ENCODE data around the gene MAP2K7. TPM values are rescaled to one million over a fixed set of nuclear protein-coding genes. Genes with fewer than 3 reads are reported as not detected.
A peak's percentile ranks its signal among the peaks of the same experiment; 100 is the strongest.
"Not testable (repeated sequence)": the region's sequence is repeated elsewhere in the genome, so short reads cannot be mapped to it uniquely, and the experiment has no call there.

The MAP2K7 gene
- 10.2 TPM for polyA plus RNA-seq (2012; ENCODE audit: missing spikeins)

GRCh38 chr19:7903244-7904073 lies at the start of gene MAP2K7:
TSS of gene MAP2K7 (plus strand) at chr19:7903877. CDS start at chr19:7903945, 68 bp downstream.
- TF ChIP-seq TAF1 (IDR thresholded peaks at IDR 0.05; ENCODE audit: borderline replicate concordance, low read depth, low read length) (peak; percentile 55), POLR2AphosphoS5 (IDR thresholded peaks at IDR 0.05; ENCODE audit: low read depth, low read length) (peak; percentile 87), POLR2A (IDR thresholded peaks at IDR 0.05; ENCODE audit: low read depth, low read length) (peak; percentile 86)
- peak; percentile 98 for DNase-seq (ENCODE audit: insufficient read length)
- FAIRE-seq, result peak; percentile 100

GRCh38 chr19:7855426-7856108 lies 48.1 kb upstream of the MAP2K7 start:
- no peak for DNase-seq (ENCODE audit: insufficient read length)
- TF ChIP-seq POLR2A (IDR thresholded peaks at IDR 0.05; ENCODE audit: low read depth, low read length) (no peak), TAF1 (IDR thresholded peaks at IDR 0.05; ENCODE audit: borderline replicate concordance, low read depth, low read length) (no peak), POLR2AphosphoS5 (IDR thresholded peaks at IDR 0.05; ENCODE audit: low read depth, low read length) (no peak)
- no peak for FAIRE-seq

- TF ChIP-seq POLR2A (IDR thresholded peaks at IDR 0.05; ENCODE audit: low read depth, low read length), result no peak
- TF ChIP-seq TAF1 (IDR thresholded peaks at IDR 0.05; ENCODE audit: borderline replicate concordance, low read depth, low read length), result no peak
- TF ChIP-seq POLR2AphosphoS5 (IDR thresholded peaks at IDR 0.05; ENCODE audit: low read depth, low read length), result no peak
- FAIRE-seq (no peak), DNase-seq (ENCODE audit: insufficient read length) (no peak)
These were observed 47.5 kb upstream of the MAP2K7 start for GRCh38 chr19:7856109-7856591.

- no peak for TF ChIP-seq TAF1 (IDR thresholded peaks at IDR 0.05; ENCODE audit: borderline replicate concordance, low read depth, low read length)
- no peak for TF ChIP-seq POLR2AphosphoS5 (IDR thresholded peaks at IDR 0.05; ENCODE audit: low read depth, low read length)
- no peak for TF ChIP-seq POLR2A (IDR thresholded peaks at IDR 0.05; ENCODE audit: low read depth, low read length)
- DNase-seq (ENCODE audit: insufficient read length) (no peak), FAIRE-seq (no peak)
These were observed 46.7 kb upstream of the MAP2K7 start for GRCh38 chr19:7856679-7857663.

- DNase-seq (ENCODE audit: insufficient read length) (no peak), FAIRE-seq (no peak)
- TF ChIP-seq TAF1 (IDR thresholded peaks at IDR 0.05; ENCODE audit: borderline replicate concordance, low read depth, low read length) (no peak), POLR2A (IDR thresholded peaks at IDR 0.05; ENCODE audit: low read depth, low read length) (no peak), POLR2AphosphoS5 (IDR thresholded peaks at IDR 0.05; ENCODE audit: low read depth, low read length) (no peak)
These were observed 46.0 kb upstream of the MAP2K7 start for GRCh38 chr19:7857727-7858108.

GRCh38 chr19:7858109-7858770 lies 45.4 kb upstream of the MAP2K7 start:
- FAIRE-seq (no peak), DNase-seq (ENCODE audit: insufficient read length) (no peak)
- no peak for TF ChIP-seq POLR2AphosphoS5 (IDR thresholded peaks at IDR 0.05; ENCODE audit: low read depth, low read length)

GRCh38 chr19:7859087-7859486 lies 44.6 kb upstream of the MAP2K7 start:
- not testable (repeated sequence) for DNase-seq (ENCODE audit: insufficient read length); FAIRE-seq

- TF ChIP-seq TAF1 (IDR thresholded peaks at IDR 0.05; ENCODE audit: borderline replicate concordance, low read depth, low read length) (no peak), POLR2AphosphoS5 (IDR thresholded peaks at IDR 0.05; ENCODE audit: low read depth, low read length) (no peak), POLR2A (IDR thresholded peaks at IDR 0.05; ENCODE audit: low read depth, low read length) (no peak)
- DNase-seq (ENCODE audit: insufficient read length) (no peak), FAIRE-seq (no peak)
These were observed 43.6 kb upstream of the MAP2K7 start for GRCh38 chr19:7859831-7860713.

GRCh38 chr19:7860714-7861618 lies 42.7 kb upstream of the MAP2K7 start:
- DNase-seq (ENCODE audit: insufficient read length) (no peak), FAIRE-seq (no peak)

More at GRCh38 chr19:7860714-7861618, 42.7 kb upstream of the MAP2K7 start:
- TF ChIP-seq POLR2AphosphoS5 (IDR thresholded peaks at IDR 0.05; ENCODE audit: low read depth, low read length) (no peak), POLR2A (IDR thresholded peaks at IDR 0.05; ENCODE audit: low read depth, low read length) (no peak), TAF1 (IDR thresholded peaks at IDR 0.05; ENCODE audit: borderline replicate concordance, low read depth, low read length) (no peak)
